GM23338 (cell line): ENCODE data around the gene TMEM214. TPM values are rescaled to one million over a fixed set of nuclear protein-coding genes. Genes with fewer than 3 reads are reported as not detected.
A peak's percentile ranks its signal among the peaks of the same experiment; 100 is the strongest.

ENCODE experiments used
- ATAC-seq: fragments of 200-7000 bp; cut with Tn5 transposase; 3 replicates; pipeline ENCODE4 v1.9.1; 2020
- DNase-seq: peaks from one replicate; pipeline ENCODE4 v3.0.0-alpha.2; 2015; ENCODE audit warnings: low spot score
- H2AFZ ChIP-seq: fragments of 200-600 bp; sonication (generic); 2 replicates; pipeline ENCODE4 v1.8.0; 2016; ENCODE audit warnings: antibody characterized with exemption, mild to moderate bottlenecking, moderate library complexity
- H3F3A ChIP-seq: fragments of 200-600 bp; sonication (generic); replicated peaks from 2 replicates; pipeline ENCODE4 v1.8.0; 2017; ENCODE audit warnings: antibody characterized with exemption, mixed run types, low read depth
- H3K27ac ChIP-seq: fragments of 200-600 bp; sonication (generic); 2 replicates; pipeline ENCODE4 v1.6.1; 2016; ENCODE audit warnings: low read depth
- H3K27me3 ChIP-seq: fragments of 200-600 bp; sonication (generic); 2 replicates; pipeline ENCODE4 v1.8.0; 2016; ENCODE audit warnings: mild to moderate bottlenecking, mixed run types, moderate library complexity; ENCODE audit not compliant: insufficient read depth
- H3K36me3 ChIP-seq: fragments of 200-600 bp; sonication (generic); 2 replicates; pipeline ENCODE4 v1.8.0; 2016; ENCODE audit warnings: mild to moderate bottlenecking; ENCODE audit not compliant: insufficient read depth
- H3K4me1 ChIP-seq: fragments of 200-600 bp; sonication (generic); 2 replicates; pipeline ENCODE4 v1.8.0; 2016; ENCODE audit warnings: mild to moderate bottlenecking, moderate library complexity; ENCODE audit not compliant: insufficient read depth
- H3K4me2 ChIP-seq: fragments of 200-600 bp; sonication (generic); 2 replicates; pipeline ENCODE4 v1.7.1; 2017; ENCODE audit warnings: mixed run types
- H3K4me3 ChIP-seq: fragments of 200-600 bp; sonication (generic); 2 replicates; pipeline ENCODE4 v1.6.1; 2016; ENCODE audit warnings: mixed run types
- H3K79me2 ChIP-seq: fragments of 200-600 bp; sonication (generic); replicated peaks from 2 replicates; pipeline ENCODE4 v1.8.0; 2017; ENCODE audit warnings: mild to moderate bottlenecking; ENCODE audit not compliant: insufficient read depth
- H3K9me2 ChIP-seq: fragments of 200-600 bp; sonication (generic); 2 replicates; pipeline ENCODE4 v1.8.0; 2017; ENCODE audit not compliant: insufficient read depth
- H4K20me1 ChIP-seq: fragments of 200-600 bp; sonication (generic); replicated peaks from 2 replicates; pipeline ENCODE4 v1.8.0; 2017; ENCODE audit warnings: mild to moderate bottlenecking; ENCODE audit not compliant: insufficient read depth
- H3K27ac Mint-ChIP-seq: 2 replicates; pipeline ENCODE4 v1.8.0; 2020; ENCODE audit warnings: inconsistent platforms, mild to moderate bottlenecking, moderate library complexity, mixed read lengths
- H3K27me3 Mint-ChIP-seq: 3 replicates; pipeline ENCODE4 v1.8.0; 2022; ENCODE audit warnings: low read depth, mild to moderate bottlenecking, moderate library complexity, mixed read lengths, inconsistent platforms; ENCODE audit not compliant: insufficient read depth, poor library complexity
- H3K36me3 Mint-ChIP-seq: 3 replicates; pipeline ENCODE4 v1.8.0; 2021; ENCODE audit warnings: low read depth, mild to moderate bottlenecking, inconsistent platforms, moderate library complexity, mixed read lengths
- H3K4me1 Mint-ChIP-seq: 3 replicates; pipeline ENCODE4 v1.8.0; 2020; ENCODE audit warnings: mild to moderate bottlenecking, inconsistent platforms, mixed read lengths
- H3K4me3 Mint-ChIP-seq: 3 replicates; pipeline ENCODE4 v1.8.0; 2021; ENCODE audit warnings: moderate library complexity, mild to moderate bottlenecking, inconsistent platforms, mixed read lengths
- H3K9me3 Mint-ChIP-seq: 3 replicates; pipeline ENCODE4 v1.8.0; 2020; ENCODE audit warnings: moderate library complexity, mild to moderate bottlenecking, inconsistent platforms, mixed read lengths
- CREB1 ChIP-seq: fragments of 250-450 bp; sonication (Bioruptor Pico); IDR thresholded peaks from 2 replicates; pipeline ENCODE4 v1.5.0; 2020; ENCODE audit warnings: low read depth, mild to moderate bottlenecking, moderate library complexity
- EZH2 ChIP-seq: fragments of 200-600 bp; sonication (generic); IDR thresholded peaks from one replicate; pipeline ENCODE4 v1.8.0; 2017; ENCODE audit warnings: antibody characterized with exemption, mild to moderate bottlenecking, low read depth; ENCODE audit not compliant: unreplicated experiment
- STAT1 ChIP-seq: IDR thresholded peaks from one replicate; pipeline ENCODE4 v1.6.1; 2016; ENCODE audit warnings: antibody characterized with exemption; ENCODE audit not compliant: unreplicated experiment
- ZNF462 ChIP-seq: fragments of 250-450 bp; sonication (Bioruptor Pico); IDR thresholded peaks from 2 replicates; pipeline ENCODE4 v1.5.0; 2020; ENCODE audit warnings: mild to moderate bottlenecking, moderate library complexity
- polyA plus RNA-seq: library from polyadenylated mRNA; unstranded; fragments of >200 nt; fragmentation: Nextera tagmentation; extraction: Ambion mirVana; gene quantifications from 2 replicates; pipeline ENCODE4 v1.2.1, GENCODE V29; 2016
- total RNA-seq: library from RNA; depleted of rRNA; stranded (reverse); fragments of >200 nt; shearing (Covaris generic); gene quantifications from 2 replicates; pipeline ENCODE4 v1.2.3, GENCODE V29; 2014
- TF ChIP-seq, protein P1 (sequence below): IDR thresholded peaks from 2 replicates; pipeline ENCODE4 v1.6.1; 2016; ENCODE audit warnings: antibody characterized with exemption

Gene TMEM214
- total and polyA plus RNA-seq, 2 experiments from 2014 or later, result 18.4 to 36.5 TPM

GRCh38 chr2:27080603-27080936 is 47.8 kb downstream of the TMEM214 start (continued):
- TF ChIP-seq ZNF462 (CRISPR knock-in tag) (no peak), CREB1 (CRISPR knock-in tag) (no peak), STAT1 (no peak)
- TF ChIP-seq, protein P1, sequence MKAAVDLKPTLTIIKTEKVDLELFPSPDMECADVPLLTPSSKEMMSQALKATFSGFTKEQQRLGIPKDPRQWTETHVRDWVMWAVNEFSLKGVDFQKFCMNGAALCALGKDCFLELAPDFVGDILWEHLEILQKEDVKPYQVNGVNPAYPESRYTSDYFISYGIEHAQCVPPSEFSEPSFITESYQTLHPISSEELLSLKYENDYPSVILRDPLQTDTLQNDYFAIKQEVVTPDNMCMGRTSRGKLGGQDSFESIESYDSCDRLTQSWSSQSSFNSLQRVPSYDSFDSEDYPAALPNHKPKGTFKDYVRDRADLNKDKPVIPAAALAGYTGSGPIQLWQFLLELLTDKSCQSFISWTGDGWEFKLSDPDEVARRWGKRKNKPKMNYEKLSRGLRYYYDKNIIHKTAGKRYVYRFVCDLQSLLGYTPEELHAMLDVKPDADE, result no peak

DNA sequence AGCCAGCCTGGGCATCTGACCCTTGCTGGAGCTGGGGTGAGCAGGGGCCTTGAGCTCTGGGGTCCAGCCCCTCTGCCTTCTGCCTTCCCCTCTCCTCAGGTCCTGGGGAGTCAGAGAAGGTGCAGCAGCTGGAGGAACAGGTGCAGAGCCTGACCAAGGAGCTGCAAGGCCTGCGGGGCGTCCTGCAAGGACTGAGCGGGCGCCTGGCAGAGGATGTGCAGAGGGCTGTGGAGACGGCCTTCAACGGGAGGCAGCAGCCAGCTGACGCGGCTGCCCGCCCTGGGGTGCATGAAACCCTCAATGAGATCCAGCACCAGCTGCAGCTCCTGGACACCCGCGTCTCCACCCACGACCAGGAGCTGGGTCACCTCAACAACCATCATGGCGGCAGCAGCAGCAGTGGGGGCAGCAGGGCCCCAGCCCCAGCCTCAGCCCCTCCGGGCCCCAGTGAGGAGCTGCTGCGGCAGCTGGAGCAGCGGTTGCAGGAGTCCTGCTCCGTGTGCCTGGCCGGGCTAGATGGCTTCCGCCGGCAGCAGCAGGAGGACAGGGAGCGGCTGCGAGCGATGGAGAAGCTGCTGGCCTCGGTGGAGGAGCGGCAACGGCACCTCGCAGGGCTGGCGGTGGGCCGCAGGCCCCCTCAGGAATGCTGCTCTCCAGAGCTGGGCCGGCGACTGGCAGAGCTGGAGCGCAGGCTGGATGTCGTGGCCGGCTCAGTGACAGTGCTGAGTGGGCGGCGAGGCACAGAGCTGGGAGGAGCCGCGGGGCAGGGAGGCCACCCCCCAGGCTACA is 49.4 kb downstream of the TMEM214 start:
- no peak for TF ChIP-seq EZH2
- H3K4me1 Mint-ChIP-seq, result peaks cover 40% of the 10 kb centered on the region
- ATAC-seq, result no peak
- H3K36me3 ChIP-seq, result no peaks in the 10 kb centered on the region
- no peaks in the 10 kb centered on the region for H3K79me2 ChIP-seq
- peaks cover 29% of the 10 kb centered on the region for H3K27me3 Mint-ChIP-seq
- no peaks in the 10 kb centered on the region for H3K9me2 ChIP-seq
- H3K4me2 ChIP-seq, result peak overlapping the region; percentile 61; the same call in 1 of the 2 replicates
- no peaks in the 10 kb centered on the region for H3K36me3 Mint-ChIP-seq
- no peak overlapping the region for H3K4me3 ChIP-seq
- no peak overlapping the region for H2AFZ ChIP-seq
- H3K4me1 ChIP-seq, result peaks cover 11% of the 10 kb centered on the region
- H4K20me1 ChIP-seq, result no peaks in the 10 kb centered on the region
- no peaks in the 10 kb centered on the region; the same call in 2 of the 3 replicates for H3K9me3 Mint-ChIP-seq
- H3K27ac Mint-ChIP-seq, result no peak overlapping the region
- peaks cover 11% of the 10 kb centered on the region for H3K27me3 ChIP-seq
- no peak overlapping the region for H3K4me3 Mint-ChIP-seq
- no peak for DNase-seq
- H3F3A ChIP-seq, result 0 out of 2 replicates have a peak, but pooled peaks cover 5% of the 10 kb centered on the region
- no peak overlapping the region for H3K27ac ChIP-seq
